ENCODE data around the gene RALY. TPM values are rescaled to one million over a fixed set of nuclear protein-coding genes. Genes with fewer than 3 reads are reported as not detected.

Gene RALY
- total RNA-seq, 1 experiment from 2014 or later: 162 TPM

- no peaks in the 10 kb centered on the region for H3K36me3 ChIP-seq
Observed at GRCh38 chr20:33977535-33977934, 16.2 kb upstream of the RALY start.

GRCh38 chr20:33979094-33979493 lies 14.6 kb upstream of the RALY start:
- Histone ChIP-seq H3K4me3 (no peak overlapping the region), H3K4me1 (no peaks in the 10 kb centered on the region), H3K36me3 (no peaks in the 10 kb centered on the region), H3K27ac (no peak overlapping the region), H3K27me3 (0 out of 2 replicates have a peak, but pooled peaks cover 8% of the 10 kb centered on the region), H3K9me3 (replicated peaks) (no peaks in the 10 kb centered on the region)
- DNase-seq: no peak

More at GRCh38 chr20:33977535-33977934, 16.2 kb upstream of the RALY start:
- DNase-seq: no peak
- H3K27me3 ChIP-seq: 0 out of 2 replicates have a peak, but pooled peaks cover 8% of the 10 kb centered on the region
- no peak overlapping the region for H3K4me3 ChIP-seq
- H3K27ac ChIP-seq: no peak overlapping the region
- H3K9me3 ChIP-seq (replicated peaks): no peaks in the 10 kb centered on the region
- H3K4me1 ChIP-seq: no peaks in the 10 kb centered on the region

- Histone ChIP-seq H3K4me1 (no peaks in the 10 kb centered on the region), H3K36me3 (no peaks in the 10 kb centered on the region), H3K9me3 (replicated peaks) (no peaks in the 10 kb centered on the region), H3K4me3 (no peak overlapping the region), H3K27me3 (0 out of 2 replicates have a peak, but pooled peaks cover 8% of the 10 kb centered on the region), H3K27ac (no peak overlapping the region)
- DNase-seq: no peak
Observed at GRCh38 chr20:33981347-33981746, 12.4 kb upstream of the RALY start.

DNA sequence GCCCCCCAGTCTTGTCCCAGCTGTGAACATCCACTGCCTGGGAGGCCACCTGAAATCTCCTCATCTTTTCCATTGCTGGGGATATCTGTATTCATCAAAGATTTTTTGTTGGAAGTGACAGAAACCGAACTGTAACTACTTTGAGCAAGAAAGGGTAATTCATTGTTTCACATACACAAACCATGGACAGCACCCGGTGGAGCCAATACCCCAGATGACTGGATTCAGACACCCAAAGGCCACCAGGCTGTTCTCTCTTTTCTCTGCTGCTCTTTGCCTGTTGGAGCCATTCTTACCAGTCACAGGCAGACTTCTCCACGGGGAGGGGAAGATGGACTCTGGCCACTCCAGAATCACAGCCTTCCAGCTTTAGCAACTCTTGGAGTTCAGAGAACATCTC lies 11.7 kb upstream of the RALY start:
- no peak for DNase-seq
- Histone ChIP-seq H3K36me3 (no peaks in the 10 kb centered on the region), H3K27ac (no peak overlapping the region), H3K4me3 (no peak overlapping the region), H3K27me3 (0 out of 2 replicates have a peak, but pooled peaks cover 8% of the 10 kb centered on the region), H3K4me1 (no peaks in the 10 kb centered on the region), H3K9me3 (replicated peaks) (no peaks in the 10 kb centered on the region)

DNA sequence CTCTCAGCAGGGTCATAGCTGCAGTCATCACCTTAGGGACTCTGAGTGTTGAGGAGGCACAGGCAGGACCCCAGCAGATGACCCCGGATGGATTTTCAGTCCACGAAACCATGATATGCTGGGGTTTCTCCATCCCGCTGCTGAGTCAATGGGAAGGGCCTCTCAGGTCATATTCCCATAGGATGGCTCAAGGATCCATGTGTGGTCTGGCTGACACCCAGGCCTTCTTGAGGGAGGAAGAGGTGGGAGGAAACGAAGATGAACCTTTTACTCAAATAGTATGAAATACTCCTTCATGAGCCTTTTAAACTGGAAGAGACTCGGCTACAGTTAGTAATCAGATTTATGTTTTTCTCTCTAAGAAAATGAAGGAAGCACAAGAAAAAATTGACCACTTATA lies 10.3 kb upstream of the RALY start:
- DNase-seq: no peak
- Histone ChIP-seq H3K9me3 (replicated peaks) (no peaks in the 10 kb centered on the region), H3K27me3 (0 out of 2 replicates have a peak, but pooled peaks cover 8% of the 10 kb centered on the region), H3K27ac (no peak overlapping the region), H3K4me1 (no peaks in the 10 kb centered on the region), H3K4me3 (no peak overlapping the region), H3K36me3 (no peaks in the 10 kb centered on the region)

DNA sequence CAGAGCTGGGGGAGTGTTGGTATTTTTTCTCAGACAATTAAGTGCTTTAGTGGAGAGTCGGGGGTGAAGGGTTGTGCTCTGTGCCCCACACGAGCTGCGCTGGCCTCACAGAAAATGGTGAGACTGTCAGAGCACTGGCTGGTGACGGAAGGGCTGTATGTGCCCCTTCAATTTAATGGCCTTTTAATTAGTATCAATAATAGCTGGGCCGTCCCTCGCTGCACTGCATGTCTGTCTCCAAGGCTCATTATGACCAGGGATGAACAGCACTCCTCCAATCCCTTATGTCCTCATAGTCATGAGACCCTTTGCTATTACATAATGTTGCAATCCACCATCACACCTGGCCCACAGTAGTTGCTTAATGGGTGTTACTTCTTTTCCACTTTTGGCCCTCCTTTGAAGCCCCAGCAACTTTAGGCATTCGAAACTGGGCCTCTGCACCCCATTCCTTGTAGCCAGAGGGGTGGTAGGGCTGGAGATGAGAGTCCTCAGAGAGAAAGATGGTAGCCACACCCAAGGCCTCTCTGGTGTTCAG lies 9.5 kb upstream of the RALY start:
- Histone ChIP-seq H3K27ac (no peak overlapping the region), H3K4me3 (no peak overlapping the region), H3K27me3 (0 out of 2 replicates have a peak, but pooled peaks cover 5% of the 10 kb centered on the region), H3K4me1 (no peaks in the 10 kb centered on the region), H3K9me3 (replicated peaks) (no peaks in the 10 kb centered on the region), H3K36me3 (no peaks in the 10 kb centered on the region)
- no peak for DNase-seq

DNA sequence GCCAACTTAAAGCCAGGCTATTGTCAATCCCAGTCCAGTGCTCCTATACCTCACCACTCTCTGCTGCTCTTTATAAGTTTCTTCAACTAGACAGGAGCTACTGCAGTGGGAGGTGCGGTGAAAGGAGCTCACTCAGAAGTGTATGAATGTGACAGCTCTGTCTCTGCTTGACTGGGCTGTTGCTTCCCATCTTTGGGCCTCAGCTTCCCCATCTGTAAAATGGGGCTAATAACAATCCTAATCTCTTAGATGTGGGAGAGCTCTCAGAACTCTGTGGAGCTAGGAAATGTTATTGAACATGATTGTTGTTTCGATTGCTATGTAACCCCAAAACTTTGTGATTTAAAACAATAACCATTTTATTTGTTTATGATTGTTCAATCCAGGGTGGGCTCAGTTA lies 8.4 kb upstream of the RALY start:
- no peaks in the 10 kb centered on the region for H3K4me1 ChIP-seq
- no peaks in the 10 kb centered on the region for H3K9me3 ChIP-seq (replicated peaks)
- H3K4me3 ChIP-seq: no peak overlapping the region
- no peak for DNase-seq
- H3K27me3 ChIP-seq: no peaks in the 10 kb centered on the region
- H3K27ac ChIP-seq: no peak overlapping the region
- H3K36me3 ChIP-seq: no peaks in the 10 kb centered on the region

DNA sequence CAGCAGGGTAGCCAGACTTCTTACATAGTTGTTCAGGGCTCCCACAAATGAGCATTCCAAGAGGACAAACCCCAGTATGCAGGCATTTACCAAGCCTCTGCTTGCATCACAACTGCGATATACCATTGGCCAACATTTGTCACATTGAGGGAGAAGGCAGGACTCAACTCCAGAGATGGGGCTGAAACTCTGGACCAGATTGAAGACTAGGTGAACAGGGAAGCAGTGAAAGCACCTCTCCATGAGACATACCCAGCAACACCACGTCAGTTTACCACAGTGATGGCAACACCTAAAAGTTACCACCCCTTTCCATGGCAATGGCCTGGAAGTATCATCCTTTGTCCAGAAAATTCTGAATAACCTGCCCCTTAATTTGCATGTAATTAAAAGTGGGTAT lies 7.9 kb upstream of the RALY start:
- Histone ChIP-seq H3K9me3 (replicated peaks) (no peaks in the 10 kb centered on the region), H3K27ac (no peak overlapping the region), H3K4me3 (no peak overlapping the region), H3K36me3 (no peaks in the 10 kb centered on the region), H3K27me3 (no peaks in the 10 kb centered on the region), H3K4me1 (no peaks in the 10 kb centered on the region)
- DNase-seq: no peak

DNA sequence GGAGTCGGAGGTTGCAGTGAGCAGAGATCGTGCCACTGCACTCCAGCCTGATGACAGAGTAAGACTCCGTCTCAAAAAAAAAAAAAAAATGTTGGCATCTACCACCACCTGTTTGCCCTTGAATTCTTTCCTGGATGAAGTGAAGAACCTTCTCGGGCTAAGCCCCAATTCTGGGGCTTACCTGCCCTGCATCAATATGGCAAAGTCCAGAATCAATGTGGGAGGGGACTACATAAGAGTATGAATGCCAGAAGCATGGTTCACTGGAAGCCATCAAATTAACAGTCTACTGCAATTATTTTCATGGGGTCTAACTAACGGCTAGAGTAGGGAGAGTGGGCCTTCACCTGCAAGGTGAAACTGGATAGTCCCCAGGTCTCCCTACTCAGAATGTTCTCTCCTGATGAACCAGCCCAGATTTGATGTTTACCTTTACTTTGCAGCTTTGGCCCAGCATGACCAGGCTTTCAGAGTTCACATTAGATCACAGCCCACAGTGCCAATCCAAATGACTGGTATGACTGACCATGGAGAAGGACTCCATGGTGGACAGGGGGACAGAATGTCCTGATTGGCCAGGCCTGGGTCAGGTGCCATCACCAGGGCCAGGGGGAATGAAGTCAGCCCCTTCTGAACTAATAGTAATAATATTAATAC lies 7.0 kb upstream of the RALY start:
- Histone ChIP-seq H3K9me3 (replicated peaks) (no peaks in the 10 kb centered on the region), H3K4me1 (no peaks in the 10 kb centered on the region), H3K27ac (no peak overlapping the region), H3K4me3 (no peak overlapping the region), H3K36me3 (no peaks in the 10 kb centered on the region), H3K27me3 (no peaks in the 10 kb centered on the region)
- no peak for DNase-seq

- no peak for DNase-seq
- no peaks in the 10 kb centered on the region for H3K27me3 ChIP-seq
- H3K4me1 ChIP-seq: no peaks in the 10 kb centered on the region
- no peak overlapping the region for H3K4me3 ChIP-seq
- H3K27ac ChIP-seq: no peak overlapping the region
- H3K36me3 ChIP-seq: no peaks in the 10 kb centered on the region
- H3K9me3 ChIP-seq (replicated peaks): no peaks in the 10 kb centered on the region
Observed at GRCh38 chr20:33990075-33990474, 3.6 kb upstream of the RALY start.

- Histone ChIP-seq H3K27me3 (no peaks in the 10 kb centered on the region), H3K4me3 (no peak overlapping the region), H3K36me3 (no peaks in the 10 kb centered on the region), H3K9me3 (replicated peaks) (no peaks in the 10 kb centered on the region), H3K27ac (no peak overlapping the region), H3K4me1 (peaks cover 7% of the 10 kb centered on the region; the same call in 1 of the 2 replicates)
- no peak for DNase-seq
Observed at GRCh38 chr20:33991502-33991901, 2.2 kb upstream of the RALY start.

- no peak for DNase-seq
- no peaks in the 10 kb centered on the region for H3K9me3 ChIP-seq (replicated peaks)
- no peaks in the 10 kb centered on the region for H3K36me3 ChIP-seq
- peak overlapping the region; percentile 90 for H3K4me3 ChIP-seq
- H3K4me1 ChIP-seq: peaks cover 7% of the 10 kb centered on the region; the same call in 1 of the 2 replicates
- H3K27ac ChIP-seq: peak overlapping the region; percentile 47
- H3K27me3 ChIP-seq: no peaks in the 10 kb centered on the region
Observed at GRCh38 chr20:33992145-33992922, 1.4 kb upstream of the RALY start.

DNA sequence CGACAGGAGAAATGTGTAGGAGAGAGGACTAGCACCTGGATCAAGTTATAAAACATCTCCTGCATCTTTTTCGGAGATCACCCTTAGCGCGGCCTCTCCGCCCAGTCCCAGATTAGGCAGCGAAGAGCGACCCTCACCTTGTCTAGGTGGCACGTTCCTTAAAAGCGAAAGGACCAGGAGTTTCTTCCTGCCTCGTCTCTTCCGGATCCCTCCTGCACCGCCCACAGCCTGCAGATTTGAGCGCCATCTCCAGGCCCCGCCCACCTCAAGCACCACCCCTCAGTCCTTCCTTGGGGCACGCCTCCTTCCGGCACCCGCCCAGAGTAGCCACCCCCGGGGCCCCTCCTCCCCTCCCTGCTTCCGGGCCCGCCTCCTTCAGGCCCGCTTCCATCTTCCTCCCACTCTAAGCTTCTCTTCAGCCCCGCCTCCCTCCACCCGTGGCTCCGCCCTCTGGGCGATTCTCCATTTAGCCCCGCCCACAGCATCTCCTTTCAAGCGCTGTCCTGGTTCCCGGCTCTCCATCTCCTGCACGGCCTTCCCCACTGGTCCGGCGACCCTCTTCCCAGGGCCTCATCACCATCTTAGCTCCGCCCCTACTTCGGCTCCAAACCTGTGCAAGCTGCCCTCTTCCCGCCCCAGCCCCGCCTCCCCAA lies 662 bp upstream of the RALY start:
- H3K9me3 ChIP-seq (replicated peaks): no peaks in the 10 kb centered on the region
- peak overlapping the region; percentile 90 for H3K27ac ChIP-seq
- peaks cover 7% of the 10 kb centered on the region; the same call in 1 of the 2 replicates for H3K4me1 ChIP-seq
- H3K36me3 ChIP-seq: no peaks in the 10 kb centered on the region
- H3K27me3 ChIP-seq: no peaks in the 10 kb centered on the region
- peak; percentile 100 for DNase-seq
- peak overlapping the region; percentile 90 for H3K4me3 ChIP-seq

- Histone ChIP-seq H3K4me1 (peaks cover 7% of the 10 kb centered on the region; the same call in 1 of the 2 replicates), H3K36me3 (no peaks in the 10 kb centered on the region), H3K4me3 (peak overlapping the region; percentile 90), H3K9me3 (replicated peaks) (no peaks in the 10 kb centered on the region), H3K27me3 (no peaks in the 10 kb centered on the region), H3K27ac (peak overlapping the region; percentile 90)
- peak; percentile 85 to 87 for DNase-seq
Observed at GRCh38 chr20:33994222-33994913, 657 bp downstream of the RALY start.

Measured in SJCRH30 (cell line).